NCI-H1092 (cell line): ENCODE measurements around the gene RBM33.

ENCODE experiments used
- DNase-seq: peaks from one replicate; lab custom pipeline; 2025; lab: John Stamatoyannopoulos, UW

RBM33 gene

GRCh38 chr7:155824227-155824886 is 179.9 kb downstream of the RBM33 start:
- DNase-seq = no peak

GRCh38 chr7:155825336-155825735 is 180.9 kb downstream of the RBM33 start:
- DNase-seq = no peak

GRCh38 chr7:155829796-155830470 is 185.5 kb downstream of the RBM33 start:
- no peak for DNase-seq
